Prostate gland (tissue), 2 donors: ENCODE measurements around the gene PITX1. TPM values are rescaled to one million over a fixed set of nuclear protein-coding genes. Genes with fewer than 3 reads are reported as not detected.

ENCODE experiments used
- DNase-seq: peaks from one replicate; pipeline ENCODE4 v3.0.0-alpha.2; 2019; ENCODE audit warnings: low spot score
- H3K27ac ChIP-seq, 2 donors: fragments of 200-600 bp; sonication (generic); 2 replicates each; pipeline ENCODE4 v1.5.1; 2017 to 2019
- H3K27me3 ChIP-seq: fragments of 200-600 bp; sonication (generic); replicated peaks from 2 replicates; pipeline ENCODE4 v1.5.1; 2019; ENCODE audit not compliant: insufficient read depth
- H3K36me3 ChIP-seq, 2 donors: fragments of 200-600 bp; sonication (generic); 1 replicate in 1 of 2; 2 replicates in 1 of 2; pipeline versions ENCODE4 v1.5.1 to v1.8.1; 2017 to 2019
- H3K4me1 ChIP-seq: fragments of 200-600 bp; sonication (generic); replicated peaks from 2 replicates; pipeline ENCODE4 v1.5.1; 2019
- H3K4me3 ChIP-seq, 2 donors: fragments of 200-600 bp; sonication (generic); 2 replicates each; pipeline ENCODE4 v1.5.1; 2017 to 2019
- H3K9me3 ChIP-seq: fragments of 200-600 bp; sonication (generic); 2 replicates; pipeline ENCODE4 v1.5.1; 2017
- POLR2A ChIP-seq: fragments of 450-650 bp; IDR thresholded peaks from one replicate; pipeline ENCODE4 v1.6.1; 2016; ENCODE audit warnings: antibody characterized with exemption, mild to moderate bottlenecking
- POLR2AphosphoS5 ChIP-seq: sonication (generic); formaldehyde crosslinking; IDR thresholded peaks from one replicate; pipeline ENCODE4 v1.6.1; 2017; ENCODE audit warnings: antibody characterized with exemption
- WGBS: methylation state at CpG from one replicate; pipeline ENCODE4 v1.1.5; 2018; 5-methylcytosine and 5-hydroxymethylcytosine counted together
- intact Hi-C: fragments of 100-400 bp; cut with DNase I; formaldehyde crosslinking; loops from one replicate; pipeline ENCODE4 v1.14.2; 2022
- total RNA-seq, 2 donors: library from RNA; depleted of rRNA; stranded (reverse); fragments of >200 nt; gene quantifications; one replicate each; pipeline ENCODE4 v1.1.0, GENCODE V29; 2016
- TF ChIP-seq, protein P1 (sequence below), 4 experiments: fragments of 200-600 bp in 2 of 4; fragments of 450-650 bp in 2 of 4; sonication (generic) in 2 of 4; IDR thresholded peaks; 1 replicate in 3 of 4; 2 replicates in 1 of 4; pipeline ENCODE4 v1.5.1; 2016 to 2019; ENCODE audit warnings: antibody characterized with exemption in 4 of 4, mild to moderate bottlenecking in 2 of 4, moderate library complexity in 2 of 4

Gene PITX1
- total RNA-seq, 2 donors from 2014 or later, result 6.8 to 50.6 TPM

DNA sequence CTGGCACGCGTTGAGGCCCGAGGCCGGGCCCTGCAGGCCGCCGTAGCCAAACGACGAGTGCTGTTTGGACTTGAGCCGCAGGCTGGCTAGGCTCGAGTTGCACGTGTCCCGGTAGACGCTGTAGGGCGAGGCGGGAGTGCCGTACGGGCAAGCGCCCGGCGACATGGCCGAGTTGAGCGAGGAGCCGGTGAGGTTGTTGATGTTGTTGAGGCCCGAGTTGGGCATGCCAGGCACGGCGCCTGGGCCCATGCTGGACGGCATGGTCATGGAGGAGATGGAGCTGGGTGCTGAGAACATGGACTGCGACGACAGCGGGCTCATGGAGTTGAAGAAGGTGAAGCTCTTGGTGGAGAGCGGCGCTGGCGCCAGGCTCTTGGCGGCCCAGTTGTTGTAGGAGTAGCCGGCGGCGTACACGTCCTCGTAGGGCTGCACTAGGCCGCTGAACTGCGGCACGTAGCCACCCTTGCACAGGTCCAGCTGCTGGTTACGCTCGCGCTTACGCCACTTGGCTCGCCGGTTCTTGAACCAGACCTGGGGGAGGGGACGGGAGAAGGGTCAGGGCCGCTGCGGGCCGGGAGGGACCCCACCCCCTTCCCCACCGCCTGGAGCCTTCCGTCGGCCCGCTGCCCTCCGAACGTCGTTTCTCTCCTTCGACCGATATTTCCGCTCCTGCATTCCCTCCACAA is 5.1 kb downstream of the PITX1 start:
- Histone ChIP-seq H3K9me3 (no peaks in the 10 kb centered on the region), H3K4me1 (no peaks in the 10 kb centered on the region), H3K27me3 (peaks cover 5% of the 10 kb centered on the region), H3K4me3 (no peak overlapping the region), H3K36me3 (no peaks in the 10 kb centered on the region), H3K27ac (no peak overlapping the region)
- WGBS, result 64% methylated on average over 61 of the region's 62 CpGs
- intact Hi-C loops, result loop anchor here (2.0 kb wide), 1 partner anchor 162 kb away; no protein-coding TSS in a partner anchor
- TF ChIP-seq, protein P1, sequence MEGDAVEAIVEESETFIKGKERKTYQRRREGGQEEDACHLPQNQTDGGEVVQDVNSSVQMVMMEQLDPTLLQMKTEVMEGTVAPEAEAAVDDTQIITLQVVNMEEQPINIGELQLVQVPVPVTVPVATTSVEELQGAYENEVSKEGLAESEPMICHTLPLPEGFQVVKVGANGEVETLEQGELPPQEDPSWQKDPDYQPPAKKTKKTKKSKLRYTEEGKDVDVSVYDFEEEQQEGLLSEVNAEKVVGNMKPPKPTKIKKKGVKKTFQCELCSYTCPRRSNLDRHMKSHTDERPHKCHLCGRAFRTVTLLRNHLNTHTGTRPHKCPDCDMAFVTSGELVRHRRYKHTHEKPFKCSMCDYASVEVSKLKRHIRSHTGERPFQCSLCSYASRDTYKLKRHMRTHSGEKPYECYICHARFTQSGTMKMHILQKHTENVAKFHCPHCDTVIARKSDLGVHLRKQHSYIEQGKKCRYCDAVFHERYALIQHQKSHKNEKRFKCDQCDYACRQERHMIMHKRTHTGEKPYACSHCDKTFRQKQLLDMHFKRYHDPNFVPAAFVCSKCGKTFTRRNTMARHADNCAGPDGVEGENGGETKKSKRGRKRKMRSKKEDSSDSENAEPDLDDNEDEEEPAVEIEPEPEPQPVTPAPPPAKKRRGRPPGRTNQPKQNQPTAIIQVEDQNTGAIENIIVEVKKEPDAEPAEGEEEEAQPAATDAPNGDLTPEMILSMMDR (IDR thresholded peaks at IDR 0.05), result no peak
- TF ChIP-seq POLR2A, result no peak
- TF ChIP-seq POLR2AphosphoS5, result no peak
- DNase-seq, result no peak

DNA sequence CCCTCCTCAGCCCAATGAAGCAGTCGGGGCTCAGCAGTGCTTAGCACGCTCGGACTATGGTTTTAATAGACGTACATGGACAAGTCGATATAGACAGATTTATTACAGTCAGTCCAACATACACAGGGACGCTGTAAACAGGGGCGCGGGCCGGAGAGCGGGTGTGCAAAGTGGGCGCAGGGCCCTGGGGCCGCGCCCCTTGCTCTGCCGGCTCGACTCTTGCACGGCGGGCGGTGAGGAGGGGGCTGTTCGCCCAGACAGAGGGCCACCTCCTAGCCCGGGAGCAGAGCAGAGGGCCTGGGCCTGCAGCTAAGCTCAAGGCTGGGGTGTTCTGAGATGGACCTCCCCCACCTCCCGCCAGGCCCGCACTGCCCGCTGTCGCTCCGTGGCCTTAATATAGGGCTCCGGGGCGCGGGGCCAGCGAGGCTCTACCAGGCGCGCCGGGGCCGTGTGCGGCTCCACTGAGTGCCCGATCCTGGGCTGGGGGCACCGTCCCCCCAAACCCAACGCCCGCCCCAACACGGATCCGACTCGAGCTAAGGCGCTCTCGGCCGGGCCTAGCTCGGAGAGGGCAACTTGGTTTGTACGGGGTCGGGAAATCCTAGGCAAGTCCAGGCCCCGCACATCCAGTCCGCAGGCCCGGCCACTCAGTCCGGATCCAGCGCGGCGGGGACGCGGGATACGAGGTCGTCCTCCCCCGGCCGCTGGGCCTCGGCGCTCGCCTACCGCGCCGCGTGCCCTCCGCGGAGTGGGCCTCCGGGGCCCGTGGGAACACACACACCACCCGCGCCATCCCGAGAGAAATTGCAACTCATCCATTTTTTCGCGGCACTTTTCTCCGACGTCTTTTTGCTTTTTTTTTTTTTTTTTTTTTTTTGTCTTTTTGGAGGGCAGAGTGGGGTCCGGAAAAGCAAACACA is 6.1 kb downstream of the PITX1 start:
- TF ChIP-seq, protein P1 (IDR thresholded peaks at IDR 0.05), result no peak
- TF ChIP-seq POLR2A (no peak), POLR2AphosphoS5 (no peak)
- H3K36me3 ChIP-seq, result no peaks in the 10 kb centered on the region
- H3K27ac ChIP-seq, result no peak overlapping the region
- 62% methylated on average over 70 of the region's 79 CpGs for WGBS
- peaks cover 5% of the 10 kb centered on the region for H3K27me3 ChIP-seq
- no peaks in the 10 kb centered on the region for H3K9me3 ChIP-seq
- DNase-seq, result no peak
- H3K4me3 ChIP-seq, result no peak overlapping the region
- intact Hi-C loops, result loop anchor here (2.0 kb wide), 1 partner anchor 163 kb away; no protein-coding TSS in a partner anchor
- H3K4me1 ChIP-seq, result no peaks in the 10 kb centered on the region

DNA sequence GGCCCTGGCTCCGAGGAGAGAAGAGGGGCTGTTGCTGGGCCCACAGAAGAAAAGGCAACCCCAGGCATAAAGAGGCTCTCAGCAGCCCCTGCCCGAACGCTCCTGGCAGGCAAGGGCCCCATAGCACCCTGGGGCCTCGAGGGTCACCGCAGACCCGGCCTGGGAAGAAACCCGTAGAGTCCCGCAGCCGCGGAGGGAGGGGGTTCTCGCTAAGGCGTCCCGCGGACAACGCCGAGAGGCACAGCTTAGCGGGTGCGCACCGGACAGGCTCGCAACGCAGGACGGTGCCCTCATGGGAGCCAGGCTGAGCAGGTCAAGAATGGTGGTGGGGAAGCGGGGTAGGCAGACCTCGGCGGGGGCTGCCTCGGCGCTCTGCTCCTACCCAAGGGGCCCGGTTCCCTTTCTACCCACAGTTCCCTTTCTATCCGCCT is 6.7 kb downstream of the PITX1 start:
- peaks cover 5% of the 10 kb centered on the region for H3K27me3 ChIP-seq
- 57% methylated on average over 29 of the region's 29 CpGs for WGBS
- H3K4me1 ChIP-seq, result no peaks in the 10 kb centered on the region
- no peak for TF ChIP-seq POLR2AphosphoS5
- no peak for TF ChIP-seq POLR2A
- TF ChIP-seq, protein P1 (IDR thresholded peaks at IDR 0.05), result no peak
- DNase-seq, result no peak
- H3K36me3 ChIP-seq, result no peaks in the 10 kb centered on the region
- H3K27ac ChIP-seq, result no peak overlapping the region
- H3K4me3 ChIP-seq, result no peak overlapping the region
- no peaks in the 10 kb centered on the region for H3K9me3 ChIP-seq
- intact Hi-C loops, result no loop called here

DNA sequence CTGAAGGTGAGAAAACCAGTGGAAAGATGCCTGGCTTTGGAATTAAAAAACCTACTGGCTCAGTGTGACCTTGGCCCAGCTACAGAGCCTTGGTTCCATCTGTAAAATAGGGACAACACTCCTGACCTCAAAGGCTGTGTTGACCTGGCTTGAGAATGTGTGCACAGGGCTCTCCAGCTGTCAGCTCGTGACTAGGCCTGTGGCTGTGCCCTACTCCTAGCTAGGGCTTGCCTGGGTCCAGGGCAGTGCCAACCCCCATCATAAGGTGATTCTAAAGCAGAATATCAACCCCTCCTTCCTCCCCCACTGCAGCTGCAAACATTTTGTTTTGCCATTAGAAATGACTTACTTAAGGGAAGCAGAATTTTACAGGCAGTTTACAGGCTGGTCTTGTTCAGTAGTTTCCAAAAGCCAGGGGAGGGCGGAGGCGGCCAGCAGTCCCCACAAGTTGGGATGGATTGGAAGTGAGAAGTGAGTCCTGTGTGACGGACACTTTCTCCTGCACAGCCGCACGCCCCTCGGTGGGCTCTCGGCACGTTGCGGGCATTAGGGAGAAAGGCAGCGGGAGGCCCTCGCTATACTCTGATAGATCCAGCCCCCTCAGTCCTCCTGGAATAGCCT is 7.3 kb downstream of the PITX1 start:
- Histone ChIP-seq H3K4me1 (no peaks in the 10 kb centered on the region), H3K4me3 (no peak overlapping the region), H3K27me3 (peaks cover 5% of the 10 kb centered on the region), H3K9me3 (no peaks in the 10 kb centered on the region), H3K27ac (no peak overlapping the region), H3K36me3 (no peaks in the 10 kb centered on the region)
- intact Hi-C loops, result no loop called here
- no peak for TF ChIP-seq POLR2A
- TF ChIP-seq POLR2AphosphoS5, result no peak
- TF ChIP-seq, protein P1 (IDR thresholded peaks at IDR 0.05), result no peak
- 79% methylated on average over 12 of the region's 12 CpGs for WGBS
- no peak for DNase-seq
